GM12865 (cell line): Measurements from ENCODE around the gene GPD2.

ENCODE experiments used
- DNase-seq: peaks from one replicate; pipeline ENCODE4 v3.0.0; 2010; ENCODE audit warnings: low read depth
- H3K4me3 ChIP-seq: 2 replicates; pipeline ENCODE4 v1.5.1; 2011; ENCODE audit warnings: mild to moderate bottlenecking, low read depth, low read length, control low read depth
- CTCF ChIP-seq: IDR thresholded peaks from 2 replicates; pipeline ENCODE4 v1.5.1; 2011; ENCODE audit warnings: low read length, control low read depth, low read depth, inconsistent platforms; ENCODE audit not compliant: insufficient read depth; ENCODE audit errors: missing control alignments

The GPD2 gene

DNA sequence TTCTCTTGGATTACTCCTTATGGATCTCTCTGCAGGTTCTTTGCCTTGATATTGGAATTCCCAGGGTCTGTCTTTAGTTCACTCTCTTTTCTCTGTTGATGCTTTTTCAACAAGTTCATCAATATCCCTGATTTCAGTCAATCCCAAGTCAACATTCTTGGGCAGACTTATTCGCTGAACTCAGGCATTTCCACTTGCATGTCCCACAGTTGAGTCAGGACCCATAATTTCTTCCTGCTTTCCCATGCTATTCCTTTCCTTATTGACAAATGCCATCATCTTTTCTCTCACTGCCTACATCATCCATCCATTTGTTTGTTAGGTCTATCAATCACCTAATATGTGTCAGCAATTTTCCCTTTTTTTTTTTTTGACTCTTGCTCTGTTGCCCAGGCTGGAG is 11.6 kb downstream of the GPD2 start:
- no peak for TF ChIP-seq CTCF
- H3K4me3 ChIP-seq, result no peak overlapping the region
- no peak for DNase-seq

DNA sequence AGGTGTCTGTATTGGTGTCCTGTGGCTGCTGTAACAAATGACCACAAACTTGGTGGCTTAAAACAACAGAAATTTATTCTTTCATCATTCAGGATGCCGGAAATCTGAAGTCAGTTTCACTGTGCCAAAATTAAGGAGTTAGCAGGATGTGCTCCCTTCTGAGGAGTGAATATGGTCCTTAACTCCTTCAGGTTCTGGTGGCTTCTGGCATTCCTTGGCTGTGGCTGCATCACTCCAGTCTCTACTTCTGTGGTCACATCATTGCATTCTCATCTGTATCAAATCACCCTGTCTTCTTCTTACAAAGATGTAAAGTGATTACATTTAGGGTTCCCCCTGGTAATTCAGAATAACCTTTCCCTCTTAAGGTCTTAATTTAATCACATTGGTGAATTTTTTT is 12.6 kb downstream of the GPD2 start:
- TF ChIP-seq CTCF, result no peak
- no peak overlapping the region for H3K4me3 ChIP-seq
- no peak for DNase-seq

- no peak for DNase-seq
- no peak for TF ChIP-seq CTCF
- H3K4me3 ChIP-seq, result no peak overlapping the region
Observed at GRCh38 chr2:156452971-156453370, 16.8 kb downstream of the GPD2 start.

GRCh38 chr2:156455361-156455975 is 19.3 kb downstream of the GPD2 start:
- no peak for DNase-seq
- no peak for TF ChIP-seq CTCF
- no peak overlapping the region for H3K4me3 ChIP-seq

DNA sequence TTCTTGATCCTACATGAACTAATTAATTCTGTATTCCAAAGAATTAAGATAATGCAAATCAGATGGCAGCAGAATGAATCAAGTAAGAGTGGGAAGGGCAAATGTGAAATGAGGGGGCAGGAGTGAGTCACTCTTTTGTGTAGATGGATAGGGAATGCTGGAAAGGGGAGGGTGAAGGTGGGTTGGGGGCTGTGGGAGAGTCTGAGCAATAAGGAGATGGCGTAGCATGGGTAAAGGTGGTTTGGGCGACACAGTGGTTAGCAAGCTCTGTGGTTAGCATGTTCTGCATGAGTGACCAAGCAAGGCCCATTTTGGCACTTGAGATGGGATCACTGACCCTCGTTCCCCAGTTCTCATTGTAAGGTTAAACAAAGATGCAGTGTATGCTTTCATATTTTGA is 20.4 kb downstream of the GPD2 start:
- DNase-seq, result peak; percentile 70
- no peak for TF ChIP-seq CTCF
- no peak overlapping the region for H3K4me3 ChIP-seq

- no peak overlapping the region for H3K4me3 ChIP-seq
- no peak for TF ChIP-seq CTCF
- no peak for DNase-seq
Observed at GRCh38 chr2:156457523-156458517, 21.6 kb downstream of the GPD2 start.
